Right lobe of liver (tissue), 6 donors: ENCODE results near the gene GPC6. TPM values are rescaled to one million over a fixed set of nuclear protein-coding genes. Genes with fewer than 3 reads are reported as not detected.
A peak's percentile ranks its signal among the peaks of the same experiment; 100 is the strongest.
"Not testable (repeated sequence)": the region's sequence is repeated elsewhere in the genome, so short reads cannot be mapped to it uniquely, and the experiment has no call there.

Experiments used
- ATAC-seq, 4 donors: fragments of 200-7000 bp; cut with Tn5 transposase; one replicate each; pipeline ENCODE4 v1.9.1; 2020; ENCODE audit warnings: mild to moderate bottlenecking in 4 of 4, moderate library complexity in 4 of 4
- DNase-seq, 3 donors: peaks; one replicate each; pipeline ENCODE4 v3.0.0-alpha.2; 2020
- H3K27ac ChIP-seq, 3 donors: fragments of 200-600 bp; one replicate each; pipeline ENCODE4 v1.8.0; 2022
- H3K27me3 ChIP-seq, 2 donors: fragments of 200-600 bp; one replicate each; pipeline ENCODE4 v1.8.0; 2022
- H3K36me3 ChIP-seq, 4 donors: fragments of 200-600 bp; sonication (generic) in 1 of 4; one replicate each; pipeline versions ENCODE4 v1.5.1 to v1.8.0; 2017 to 2022; ENCODE audit warnings: control low read depth in 1 of 4
- H3K4me1 ChIP-seq, 4 donors: fragments of 200-600 bp; sonication (generic) in 1 of 4; one replicate each; pipeline versions ENCODE4 v1.5.1 to v1.8.0; 2017 to 2022; ENCODE audit warnings: control low read depth in 1 of 4
- H3K4me3 ChIP-seq, 3 donors: fragments of 200-600 bp; one replicate each; pipeline ENCODE4 v1.8.0; 2022
- H3K9me3 ChIP-seq, 4 donors: fragments of 200-600 bp; sonication (generic) in 1 of 4; one replicate each; pipeline versions ENCODE4 v1.5.1 to v1.8.0; 2017 to 2022; ENCODE audit warnings: control low read depth in 1 of 4
- POLR2A ChIP-seq: fragments of 450-650 bp; IDR thresholded peaks from one replicate; pipeline ENCODE4 v1.6.1; 2017; ENCODE audit warnings: antibody characterized with exemption, mild to moderate bottlenecking
- WGBS: methylation state at CpG from one replicate; pipeline ENCODE4 v1.1.6; 2018; ENCODE audit warnings: low coverage, low lambda C conversion rate; ENCODE audit not compliant: insufficient coverage; ENCODE audit errors: missing lambda C conversion rate; 5-methylcytosine and 5-hydroxymethylcytosine counted together
- intact Hi-C, 2 donors: fragments of 100-400 bp; cut with DNase I; formaldehyde crosslinking; loops; one replicate each; pipeline versions ENCODE4 v1.11.2 to v1.14.1; 2022
- total RNA-seq, 6 experiments: library from RNA; depleted of rRNA in 2 of 6; stranded (reverse); fragments of >200 nt in 2 of 6; fragmentation: NEBNext Ultra II Directional in 3 of 6; extraction: Animal tissue kit (Norgen Biotek cat#: 25700) in 3 of 6; gene quantifications; one replicate each; pipeline versions ENCODE4 v1.1.0 to v1.2.4, GENCODE V29; 2016 to 2023
- TF ChIP-seq, protein P1 (sequence below), 4 donors: fragments of 200-600 bp in 3 of 4; fragments of 450-650 bp in 1 of 4; IDR thresholded peaks; one replicate each; pipeline versions ENCODE4 v1.5.1 to v1.8.0; 2016 to 2022; ENCODE audit warnings: antibody characterized with exemption in 4 of 4, mild to moderate bottlenecking in 2 of 4
- donor health status: DM: no; HTN: yes; CAD: no.
- donor health status: DM: no; HTN: no; CAD: no.
- donor health status: DM: no; HTN: no; CAD: no.
- donor health status: DM: no; HTN: yes; CAD: no.
- donor health status: DM: no; HTN: yes; CAD: no.

GPC6 gene
- total RNA-seq, 6 experiments from 2014 or later: 18.6 to 30.1 (median 20.2) TPM

DNA sequence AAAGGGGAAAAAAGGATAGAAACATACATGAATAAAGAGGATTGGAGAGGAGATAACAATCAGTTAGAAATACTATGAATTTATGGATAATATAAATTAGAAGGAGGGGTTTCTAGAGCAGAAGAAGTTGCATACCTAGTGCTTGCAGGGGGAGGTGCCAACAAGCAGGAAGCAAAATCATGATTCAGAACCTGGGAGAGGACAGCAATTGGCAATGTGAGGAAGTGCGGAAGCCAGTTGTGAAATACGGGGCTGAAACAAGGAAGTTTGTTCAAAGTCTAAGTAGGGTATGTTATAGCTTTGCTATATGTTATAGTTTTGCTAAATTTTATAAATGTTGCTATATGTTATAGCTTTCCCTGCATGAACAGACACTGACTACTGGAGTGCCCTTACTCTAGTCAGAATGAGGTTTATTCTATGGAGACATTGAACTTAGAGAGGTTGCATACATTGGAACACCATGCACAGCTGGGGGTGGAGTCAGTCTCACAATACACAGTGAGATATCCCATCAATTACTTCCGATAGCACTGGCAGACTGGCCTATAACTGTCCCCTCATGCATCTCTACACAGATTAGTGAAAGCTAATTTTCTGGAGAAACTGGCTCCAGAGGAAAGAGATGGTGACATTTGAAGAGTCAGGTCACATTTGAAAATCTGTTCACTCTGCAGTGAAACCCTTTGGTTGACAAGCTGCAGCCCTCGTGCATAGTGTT, 92.1 kb downstream of the GPC6 start:
- Histone ChIP-seq H3K27ac (no peak overlapping the region), H3K4me1 (no peaks in the 10 kb centered on the region), H3K9me3 (no peaks in the 10 kb centered on the region), H3K27me3 (no peaks in the 10 kb centered on the region), H3K4me3 (no peak overlapping the region), H3K36me3 (no peaks in the 10 kb centered on the region)
- 41% methylated on average over 4 of the region's 4 CpGs for WGBS
- ATAC-seq (peak in 3 of 4 donors; percentile 39 to 93 (median 53)), DNase-seq (no peak)
- TF ChIP-seq POLR2A: no peak
- TF ChIP-seq, protein P1, sequence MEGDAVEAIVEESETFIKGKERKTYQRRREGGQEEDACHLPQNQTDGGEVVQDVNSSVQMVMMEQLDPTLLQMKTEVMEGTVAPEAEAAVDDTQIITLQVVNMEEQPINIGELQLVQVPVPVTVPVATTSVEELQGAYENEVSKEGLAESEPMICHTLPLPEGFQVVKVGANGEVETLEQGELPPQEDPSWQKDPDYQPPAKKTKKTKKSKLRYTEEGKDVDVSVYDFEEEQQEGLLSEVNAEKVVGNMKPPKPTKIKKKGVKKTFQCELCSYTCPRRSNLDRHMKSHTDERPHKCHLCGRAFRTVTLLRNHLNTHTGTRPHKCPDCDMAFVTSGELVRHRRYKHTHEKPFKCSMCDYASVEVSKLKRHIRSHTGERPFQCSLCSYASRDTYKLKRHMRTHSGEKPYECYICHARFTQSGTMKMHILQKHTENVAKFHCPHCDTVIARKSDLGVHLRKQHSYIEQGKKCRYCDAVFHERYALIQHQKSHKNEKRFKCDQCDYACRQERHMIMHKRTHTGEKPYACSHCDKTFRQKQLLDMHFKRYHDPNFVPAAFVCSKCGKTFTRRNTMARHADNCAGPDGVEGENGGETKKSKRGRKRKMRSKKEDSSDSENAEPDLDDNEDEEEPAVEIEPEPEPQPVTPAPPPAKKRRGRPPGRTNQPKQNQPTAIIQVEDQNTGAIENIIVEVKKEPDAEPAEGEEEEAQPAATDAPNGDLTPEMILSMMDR (IDR thresholded peaks at IDR 0.05): no peak
- intact Hi-C loops: no loop called here

DNA sequence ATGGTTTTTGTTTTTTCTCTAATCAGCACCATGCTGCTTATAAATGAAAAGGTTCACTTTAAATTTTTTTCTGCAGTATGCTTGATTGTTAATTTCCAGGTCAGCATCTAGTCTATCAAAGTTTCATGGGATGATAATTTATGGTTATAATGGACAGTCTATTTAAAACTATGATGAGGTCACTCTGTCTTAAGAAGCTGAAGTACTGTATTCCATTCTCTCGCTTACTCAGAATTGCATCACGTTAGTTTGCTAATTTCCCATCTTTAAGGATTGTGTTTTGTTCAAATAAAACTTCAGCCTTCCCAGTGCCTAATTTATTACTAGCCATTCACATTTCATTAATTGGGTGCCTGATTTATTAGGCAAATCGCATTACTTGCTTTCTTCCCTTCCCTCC, 94.3 kb downstream of the GPC6 start:
- Histone ChIP-seq H3K27me3 (no peaks in the 10 kb centered on the region), H3K27ac (no peak overlapping the region), H3K36me3 (no peaks in the 10 kb centered on the region), H3K4me1 (no peaks in the 10 kb centered on the region), H3K9me3 (no peaks in the 10 kb centered on the region), H3K4me3 (no peak overlapping the region)
- ATAC-seq (no peak), DNase-seq (no peak)
- 89% methylated on average over 3 of the region's 3 CpGs for WGBS
- TF ChIP-seq POLR2A: no peak
- TF ChIP-seq, protein P1 (IDR thresholded peaks at IDR 0.05): no peak
- intact Hi-C loops: no loop called here

- H3K27me3 ChIP-seq, H3K9me3 ChIP-seq, ATAC-seq, DNase-seq, H3K36me3 ChIP-seq, H3K27ac ChIP-seq, intact Hi-C loops, H3K4me3 ChIP-seq: not testable (repeated sequence)
- 83% methylated on average over 1 of the region's 1 CpG for WGBS
- peaks cover 0 to 17% (median 2%) of the 10 kb centered on the region in 4 donors for H3K4me1 ChIP-seq
These were observed 97.3 kb downstream of the GPC6 start for GRCh38 chr13:93323880-93324279.

DNA sequence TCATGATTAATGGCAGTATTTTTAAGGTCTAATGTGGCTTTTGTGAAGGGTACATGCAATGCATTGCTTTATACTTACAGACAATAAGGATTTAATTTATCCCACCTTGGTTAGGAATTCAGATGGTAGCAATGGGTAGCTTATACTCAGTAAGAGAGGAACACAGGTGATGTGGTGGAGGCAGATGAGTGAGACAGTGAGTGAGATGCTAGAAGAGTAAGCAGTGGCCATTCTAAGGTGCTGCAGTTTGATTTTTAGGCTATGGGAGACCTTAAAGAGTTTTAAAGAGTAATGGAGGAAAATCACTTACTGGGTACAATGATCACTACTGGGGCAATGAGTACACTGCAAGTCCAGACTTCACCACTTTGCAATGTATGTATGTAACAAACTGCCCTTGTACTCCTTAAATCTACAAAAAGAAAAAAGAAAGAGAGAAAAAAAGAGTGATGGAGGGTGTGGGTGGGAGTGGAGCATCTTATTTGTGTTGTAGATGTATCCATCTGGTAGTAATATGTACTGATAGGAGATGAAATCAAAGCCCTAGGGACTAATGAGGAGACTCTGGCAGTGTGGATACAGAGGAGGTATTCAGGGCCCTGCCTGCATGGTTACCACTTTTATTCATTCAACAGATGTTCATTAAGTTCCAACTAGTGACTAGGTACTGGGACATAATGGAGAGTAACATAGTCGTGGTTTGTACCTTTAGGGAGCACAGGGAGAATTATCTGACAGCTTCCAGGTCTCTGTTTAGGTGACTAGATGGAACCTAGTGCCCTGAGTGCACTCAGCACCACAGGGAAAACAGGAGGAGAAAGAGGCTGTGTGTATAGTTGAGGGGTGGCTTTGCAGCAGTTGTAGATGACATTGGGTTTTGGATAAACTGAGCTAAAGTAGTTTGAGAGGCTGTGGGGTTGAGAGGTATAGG, 99.0 kb downstream of the GPC6 start:
- H3K27ac ChIP-seq: no peak overlapping the region

More for the DNA sequence above, 99.0 kb downstream of the GPC6 start:
- intact Hi-C loops: no loop called here
- no peaks in the 10 kb centered on the region for H3K36me3 ChIP-seq
- no peak for DNase-seq
- no peaks in the 10 kb centered on the region for H3K9me3 ChIP-seq
- no peak for ATAC-seq
- peaks cover 0 to 30% (median 6%) of the 10 kb centered on the region in 4 donors for H3K4me1 ChIP-seq
- H3K27me3 ChIP-seq: no peaks in the 10 kb centered on the region
- TF ChIP-seq, protein P1 (IDR thresholded peaks at IDR 0.05): no peak
- no peak for TF ChIP-seq POLR2A
- 40% methylated on average over 1 of the region's 1 CpG for WGBS
- no peak overlapping the region for H3K4me3 ChIP-seq
